ENCODE results near the gene RNLS. TPM values are rescaled to one million over a fixed set of nuclear protein-coding genes. Genes with fewer than 3 reads are reported as not detected.

The RNLS gene
- total and polyA plus RNA-seq, 5 experiments from 2014 or later, result 2.2 to 3.8 (median 3.1) TPM

GRCh38 chr10:88592381-88592780 is 9.3 kb upstream of the RNLS start:
- no peaks in the 10 kb centered on the region for H3K4me1 Mint-ChIP-seq
- peaks cover 0 to 5% (median 2%) of the 10 kb centered on the region in 5 donors for H3K27me3 Mint-ChIP-seq
- ATAC-seq (no peak), DNase-seq (no peak)
- no peaks in the 10 kb centered on the region for H3K36me3 Mint-ChIP-seq
- H3K27ac Mint-ChIP-seq, result peak overlapping the region in 1 of 10 donors; percentile 43
- H3K4me3 Mint-ChIP-seq, result no peak overlapping the region
- POLR2A ChIA-PET, result no interaction called here
- no peaks in the 10 kb centered on the region for H3K9me3 Mint-ChIP-seq

- DNase-seq (no peak), ATAC-seq (no peak)
- no peak within 1 kb of the TSS for H3K27ac Mint-ChIP-seq
- POLR2A ChIA-PET, result no interaction called here
- peaks cover 6 to 14% (median 11%) of the 10 kb centered on the region in 4 donors for H3K4me1 Mint-ChIP-seq
- H3K9me3 Mint-ChIP-seq, result peaks cover 0 to 21% (median 8%) of the 10 kb centered on the region in 9 donors
- H3K36me3 Mint-ChIP-seq, result peaks cover 0 to 10% (median 7%) of the 10 kb centered on the region in 3 donors
- H3K4me3 Mint-ChIP-seq, result no peak within 1 kb of the TSS
- peaks cover 0 to 2% (median 0%) of the 10 kb centered on the region in 5 donors for H3K27me3 Mint-ChIP-seq
Observed at GRCh38 chr10:88586462-88586861, 3.3 kb upstream of the RNLS start, which contains the start of gene LIPJ. Gene LIPJ, plus strand, starts transcription at chr10:88586762. Its CDS starts 3,926 bp downstream, at chr10:88590688.

DNA sequence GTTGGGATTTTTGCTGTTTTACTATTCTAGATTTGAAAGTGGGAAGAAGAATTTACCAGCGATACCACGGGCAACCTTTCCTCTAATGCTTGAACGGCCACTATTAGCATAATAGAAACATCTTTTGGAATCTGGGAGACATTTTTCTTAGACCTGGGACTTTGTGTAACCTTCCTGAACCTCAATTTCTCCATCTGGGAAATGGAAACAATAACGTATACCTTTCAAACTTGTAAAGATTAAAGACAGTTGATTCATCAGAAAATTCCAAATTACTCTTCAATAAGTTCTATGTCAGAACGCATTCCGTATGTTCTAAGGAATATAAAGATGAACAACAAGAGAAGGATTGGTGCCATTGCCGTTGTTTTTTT is 453 bp upstream of the RNLS start:
- peaks cover 0 to 21% (median 8%) of the 10 kb centered on the region in 9 donors for H3K9me3 Mint-ChIP-seq
- peak overlapping the region; percentile 86 to 96 (median 92) for H3K4me3 Mint-ChIP-seq
- POLR2A ChIA-PET, result interaction anchor here (0.6 to 2.1 kb wide), 6 partner anchors 14 to 766 kb away, joined by 3 to 28 read pairs (median 4); partner anchors contain the start of genes ATAD1, KLLN, PTEN and STAMBPL1
- peaks cover 0 to 2% (median 0%) of the 10 kb centered on the region in 5 donors for H3K27me3 Mint-ChIP-seq
- peak overlapping the region; percentile 89 to 96 (median 93) for H3K27ac Mint-ChIP-seq
- peaks cover 0 to 10% (median 10%) of the 10 kb centered on the region in 3 donors for H3K36me3 Mint-ChIP-seq
- ATAC-seq (no peak), DNase-seq (no peak)
- H3K4me1 Mint-ChIP-seq, result peaks cover 6 to 14% (median 11%) of the 10 kb centered on the region in 4 donors

DNA sequence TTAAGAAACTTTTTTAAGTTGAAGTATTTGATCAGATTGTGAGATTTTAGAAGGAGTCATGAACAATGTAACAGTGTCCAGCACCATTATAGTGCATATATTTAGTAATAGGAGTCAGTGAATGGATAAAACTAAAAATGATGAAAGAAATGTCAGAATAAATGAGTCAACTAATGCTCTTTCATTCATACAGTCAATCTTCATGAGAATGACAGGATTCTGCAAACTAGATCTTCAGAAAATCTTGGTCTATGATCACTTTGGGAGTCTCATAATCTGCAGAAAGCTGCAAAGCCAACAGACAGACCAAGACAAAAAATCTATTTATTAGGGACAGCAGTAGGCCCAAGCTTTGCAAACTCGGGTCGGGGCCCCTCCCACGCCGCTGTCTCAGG is 710 bp downstream of the RNLS start:
- H3K36me3 Mint-ChIP-seq, result peaks cover 0 to 10% (median 10%) of the 10 kb centered on the region in 3 donors
- H3K27ac Mint-ChIP-seq, result peak overlapping the region; percentile 49 to 96 (median 92)
- peaks cover 0 to 2% (median 0%) of the 10 kb centered on the region in 5 donors for H3K27me3 Mint-ChIP-seq
- DNase-seq (no peak), ATAC-seq (no peak)
- H3K4me1 Mint-ChIP-seq, result peaks cover 6 to 14% (median 11%) of the 10 kb centered on the region in 4 donors
- peak overlapping the region; percentile 71 to 96 (median 92) for H3K4me3 Mint-ChIP-seq
- POLR2A ChIA-PET, result interaction anchor here (0.7 to 2.1 kb wide), 6 partner anchors 196 to 763 kb away, joined by 3 to 28 read pairs (median 4); partner anchors contain the start of genes KLLN, PTEN and STAMBPL1
- peaks cover 0 to 21% (median 8%) of the 10 kb centered on the region in 9 donors for H3K9me3 Mint-ChIP-seq

GRCh38 chr10:88565072-88565471 is 18.0 kb downstream of the RNLS start:
- Mint-ChIP-seq H3K4me3 (no peak overlapping the region), H3K4me1 (peaks cover 0 to 4% (median 0%) of the 10 kb centered on the region in 4 donors), H3K9me3 (no peaks in the 10 kb centered on the region), H3K27ac (no peak overlapping the region), H3K36me3 (peaks cover 0 to 10% (median 5%) of the 10 kb centered on the region in 3 donors), H3K27me3 (peaks cover 0 to 8% (median 0%) of the 10 kb centered on the region in 5 donors)
- DNase-seq, result peak in 2 of 10 donors; percentile 17 to 18
- POLR2A ChIA-PET, result no interaction called here
- peak; percentile 51 to 53 for ATAC-seq

DNA sequence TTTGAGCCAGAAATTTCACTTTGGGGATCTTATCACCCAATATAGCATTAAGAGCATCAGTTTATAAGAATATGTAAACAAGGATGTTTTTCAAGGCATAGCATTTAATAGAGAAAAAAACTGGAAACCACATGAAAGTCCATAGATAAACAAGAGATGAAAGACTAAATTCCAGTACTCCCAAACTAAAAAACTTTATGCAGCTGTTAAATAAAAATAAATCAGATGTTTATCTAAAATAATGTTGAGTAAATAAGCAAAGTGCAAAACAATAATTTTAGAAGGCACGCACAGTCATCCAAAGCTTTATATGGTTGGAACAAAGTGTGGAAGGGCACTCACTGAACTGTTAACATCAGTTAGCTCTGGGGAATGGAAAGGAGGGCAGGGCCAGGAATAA is 21.0 kb downstream of the RNLS start:
- ATAC-seq (no peak), DNase-seq (no peak)
- peaks cover 0 to 10% (median 0%) of the 10 kb centered on the region in 3 donors for H3K36me3 Mint-ChIP-seq
- H3K27ac Mint-ChIP-seq, result no peak overlapping the region
- H3K4me3 Mint-ChIP-seq, result no peak overlapping the region
- H3K9me3 Mint-ChIP-seq, result no peaks in the 10 kb centered on the region
- POLR2A ChIA-PET, result no interaction called here
- H3K27me3 Mint-ChIP-seq, result peaks cover 0 to 8% (median 0%) of the 10 kb centered on the region in 5 donors
- peaks cover 0 to 4% (median under 1%) of the 10 kb centered on the region in 4 donors for H3K4me1 Mint-ChIP-seq

GRCh38 chr10:88557658-88558057 is 25.5 kb downstream of the RNLS start:
- ATAC-seq (no peak), DNase-seq (no peak)
- POLR2A ChIA-PET, result no interaction called here
- peaks cover 0 to 8% (median 0%) of the 10 kb centered on the region in 5 donors for H3K27me3 Mint-ChIP-seq
- H3K4me1 Mint-ChIP-seq, result peaks cover 0 to 2% (median under 1%) of the 10 kb centered on the region in 4 donors
- peaks cover 0 to 8% (median 0%) of the 10 kb centered on the region in 3 donors for H3K36me3 Mint-ChIP-seq
- H3K4me3 Mint-ChIP-seq, result no peak overlapping the region
- H3K9me3 Mint-ChIP-seq, result no peaks in the 10 kb centered on the region
- no peak overlapping the region for H3K27ac Mint-ChIP-seq

GRCh38 chr10:88557256-88557655 is 25.9 kb downstream of the RNLS start:
- H3K4me1 Mint-ChIP-seq, result peaks cover 0 to 2% (median under 1%) of the 10 kb centered on the region in 4 donors
- no peak for DNase-seq
- no peak for ATAC-seq
- peaks cover 0 to 8% (median 0%) of the 10 kb centered on the region in 5 donors for H3K27me3 Mint-ChIP-seq
- H3K36me3 Mint-ChIP-seq, result peaks cover 0 to 5% (median 0%) of the 10 kb centered on the region in 3 donors
- POLR2A ChIA-PET, result no interaction called here
- no peak overlapping the region for H3K4me3 Mint-ChIP-seq
- H3K9me3 Mint-ChIP-seq, result no peaks in the 10 kb centered on the region
- no peak overlapping the region for H3K27ac Mint-ChIP-seq

- no peak for DNase-seq
- Mint-ChIP-seq H3K36me3 (no peaks in the 10 kb centered on the region), H3K9me3 (no peaks in the 10 kb centered on the region), H3K4me3 (no peak overlapping the region), H3K27me3 (no peaks in the 10 kb centered on the region), H3K27ac (no peak overlapping the region), H3K4me1 (peaks cover 0 to 2% (median 0%) of the 10 kb centered on the region in 4 donors)
- no peak for ATAC-seq
- POLR2A ChIA-PET, result no interaction called here
Observed at GRCh38 chr10:88555190-88555908, 27.8 kb downstream of the RNLS start.

DNA sequence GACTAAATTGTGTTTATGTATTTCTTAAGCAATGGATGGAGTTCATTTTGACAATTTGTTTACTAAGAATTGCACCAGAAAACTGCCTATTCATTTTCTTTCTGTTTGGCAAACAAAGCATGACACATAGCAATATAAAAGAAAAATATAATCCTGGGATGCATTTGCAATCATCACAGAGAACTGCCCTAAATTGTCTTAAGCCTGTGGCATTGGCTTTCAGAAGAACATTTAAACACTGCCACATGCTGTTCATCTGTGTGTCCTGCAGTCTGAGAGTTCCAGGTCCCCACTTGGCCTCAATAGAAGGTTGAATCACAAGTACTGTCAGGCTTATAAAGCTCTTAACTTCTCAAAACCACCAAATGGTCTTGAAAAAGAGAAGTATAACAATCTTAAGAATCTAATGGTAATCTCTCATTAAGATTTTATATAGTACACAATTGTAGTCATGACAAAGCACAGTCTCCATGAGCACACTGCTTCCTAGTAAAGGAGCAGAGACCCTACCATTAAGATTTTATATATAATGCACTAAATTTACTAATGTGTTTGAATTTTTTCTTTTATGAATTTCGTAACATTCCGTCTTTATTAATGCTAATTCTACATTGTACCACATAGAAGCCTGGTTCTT is 29.9 kb downstream of the RNLS start:
- ATAC-seq, result peak; percentile 80

GRCh38 chr10:88551246-88551645 is 31.9 kb downstream of the RNLS start:
- Mint-ChIP-seq H3K9me3 (no peaks in the 10 kb centered on the region), H3K36me3 (no peaks in the 10 kb centered on the region), H3K4me3 (no peak overlapping the region), H3K27me3 (no peaks in the 10 kb centered on the region), H3K27ac (no peak overlapping the region), H3K4me1 (no peaks in the 10 kb centered on the region)
- ATAC-seq (no peak), DNase-seq (no peak)
- POLR2A ChIA-PET, result no interaction called here

More for the DNA sequence above, 29.9 kb downstream of the RNLS start:
- no peak overlapping the region for H3K27ac Mint-ChIP-seq
- no peaks in the 10 kb centered on the region for H3K9me3 Mint-ChIP-seq
- no peak overlapping the region for H3K4me3 Mint-ChIP-seq
- no peaks in the 10 kb centered on the region for H3K36me3 Mint-ChIP-seq
- no peaks in the 10 kb centered on the region for H3K27me3 Mint-ChIP-seq
- POLR2A ChIA-PET, result interaction anchor here (1.3 kb wide), 1 partner anchor 692 kb away, joined by 3 read pairs; no protein-coding TSS in a partner anchor
- DNase-seq, result peak; percentile 5 to 65 (median 35)
- no peaks in the 10 kb centered on the region for H3K4me1 Mint-ChIP-seq

DNA sequence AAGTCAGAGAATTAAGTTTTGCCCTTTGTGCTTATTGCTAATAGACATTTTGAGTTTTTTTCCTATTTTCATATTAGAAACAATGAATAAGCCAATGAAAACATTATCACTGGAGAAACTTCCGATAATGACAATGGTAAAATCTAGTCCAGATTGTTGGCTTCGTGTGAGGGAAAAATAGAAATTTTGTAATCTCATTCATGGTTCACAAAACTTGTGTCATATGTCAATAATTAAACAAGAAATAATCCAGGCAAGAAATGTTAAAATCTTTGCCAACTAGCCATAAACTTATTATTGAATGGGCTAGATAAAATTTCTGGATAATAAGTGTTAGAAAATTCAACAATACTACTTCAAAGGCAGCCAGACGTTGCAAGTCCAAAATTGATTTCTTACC is 36.6 kb downstream of the RNLS start:
- Mint-ChIP-seq H3K4me3 (no peak overlapping the region), H3K4me1 (peaks cover 0 to 3% (median 1%) of the 10 kb centered on the region in 4 donors), H3K36me3 (peaks cover 0 to 5% (median 0%) of the 10 kb centered on the region in 3 donors), H3K9me3 (no peaks in the 10 kb centered on the region), H3K27ac (no peak overlapping the region), H3K27me3 (peaks cover 0 to 3% (median 0%) of the 10 kb centered on the region in 5 donors)
- no peak for DNase-seq
- POLR2A ChIA-PET, result no interaction called here
- ATAC-seq, result no peak

DNA sequence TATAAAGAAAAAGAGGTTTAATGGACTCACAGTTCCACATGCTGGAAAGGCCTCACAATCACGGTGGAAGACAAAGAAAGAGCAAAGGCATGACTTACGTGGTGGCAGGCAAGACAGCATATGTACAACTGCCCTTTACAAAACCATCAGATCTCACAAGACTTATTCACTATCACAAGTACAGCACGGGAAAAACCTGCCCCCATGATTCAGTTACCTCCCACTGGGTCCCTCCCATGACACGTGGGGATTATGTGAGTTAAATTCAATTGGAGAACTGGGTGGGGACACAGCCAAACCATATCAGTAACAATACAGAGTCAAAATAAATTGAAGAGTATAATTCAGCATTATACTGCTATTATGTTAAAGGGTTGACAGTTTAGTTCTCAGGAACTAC is 37.8 kb downstream of the RNLS start:
- POLR2A ChIA-PET, result no interaction called here
- Mint-ChIP-seq H3K27me3 (peaks cover 0 to 3% (median 0%) of the 10 kb centered on the region in 5 donors), H3K4me3 (no peak overlapping the region), H3K27ac (no peak overlapping the region), H3K9me3 (no peaks in the 10 kb centered on the region), H3K36me3 (peaks cover 0 to 5% (median 0%) of the 10 kb centered on the region in 3 donors), H3K4me1 (peaks cover 0 to 3% (median 1%) of the 10 kb centered on the region in 4 donors)
- DNase-seq, result no peak
- no peak for ATAC-seq
